Measurements from ENCODE around the gene PPA2.

Gene PPA2

GRCh38 chr4:105509714-105510113 lies 35.9 kb upstream of the PPA2 start:
- Histone ChIP-seq H3K9me3 (ENCODE audit: insufficient read depth, low read length) (no peaks in the 10 kb centered on the region), H3K4me3 (ENCODE audit: low read length) (peak overlapping the region; percentile 15), H3K79me2 (ENCODE audit: low read length) (no peaks in the 10 kb centered on the region), H3K9ac (ENCODE audit: low read length) (peak overlapping the region; percentile 31), H3K4me1 (ENCODE audit: low read length) (peaks cover 23% of the 10 kb centered on the region), H4K20me1 (ENCODE audit: insufficient read depth, low read length) (no peaks in the 10 kb centered on the region), H2AFZ (ENCODE audit: low read depth, low read length) (no peak overlapping the region), H3K27me3 (ENCODE audit: low read depth, low read length) (no peaks in the 10 kb centered on the region), H3K27ac (ENCODE audit: low read length) (peak overlapping the region; percentile 64), H3K36me3 (replicated peaks; ENCODE audit: low read depth, low read length) (no peaks in the 10 kb centered on the region), H3K4me2 (ENCODE audit: low read length) (peak overlapping the region; percentile 69)
- TF ChIP-seq CTCF (IDR thresholded peaks at IDR 0.05; ENCODE audit: low read depth, low read length) (no peak), EZH2phosphoT487 (IDR thresholded peaks at IDR 0.05; ENCODE audit: low read depth) (no peak)

- H4K20me1 ChIP-seq (ENCODE audit: insufficient read depth, low read length): no peaks in the 10 kb centered on the region
- peaks cover 23% of the 10 kb centered on the region for H3K4me1 ChIP-seq (ENCODE audit: low read length)
- no peaks in the 10 kb centered on the region for H3K79me2 ChIP-seq (ENCODE audit: low read length)
- H3K36me3 ChIP-seq (replicated peaks; ENCODE audit: low read depth, low read length): no peaks in the 10 kb centered on the region
- peak overlapping the region; percentile 64 for H3K27ac ChIP-seq (ENCODE audit: low read length)
- TF ChIP-seq EZH2phosphoT487 (IDR thresholded peaks at IDR 0.05; ENCODE audit: low read depth): no peak
- no peak for TF ChIP-seq CTCF (IDR thresholded peaks at IDR 0.05; ENCODE audit: low read depth, low read length)
- H3K9ac ChIP-seq (ENCODE audit: low read length): peak overlapping the region; percentile 44
- peak overlapping the region; percentile 69 for H3K4me2 ChIP-seq (ENCODE audit: low read length)
- H3K4me3 ChIP-seq (ENCODE audit: low read length): peak overlapping the region; percentile 49
- H3K27me3 ChIP-seq (ENCODE audit: low read depth, low read length): no peaks in the 10 kb centered on the region
- no peaks in the 10 kb centered on the region for H3K9me3 ChIP-seq (ENCODE audit: insufficient read depth, low read length)
- H2AFZ ChIP-seq (ENCODE audit: low read depth, low read length): no peak overlapping the region
These were observed 35.4 kb upstream of the PPA2 start for GRCh38 chr4:105509291-105509690.

GRCh38 chr4:105504744-105505143 lies 30.9 kb upstream of the PPA2 start:
- no peak overlapping the region for H3K9ac ChIP-seq (ENCODE audit: low read length)
- peaks cover 11% of the 10 kb centered on the region for H3K4me1 ChIP-seq (ENCODE audit: low read length)
- no peaks in the 10 kb centered on the region for H3K9me3 ChIP-seq (ENCODE audit: insufficient read depth, low read length)
- no peak overlapping the region for H3K27ac ChIP-seq (ENCODE audit: low read length)
- no peaks in the 10 kb centered on the region for H4K20me1 ChIP-seq (ENCODE audit: insufficient read depth, low read length)
- no peak overlapping the region for H2AFZ ChIP-seq (ENCODE audit: low read depth, low read length)
- TF ChIP-seq EZH2phosphoT487 (IDR thresholded peaks at IDR 0.05; ENCODE audit: low read depth): no peak
- no peak for TF ChIP-seq CTCF (IDR thresholded peaks at IDR 0.05; ENCODE audit: low read depth, low read length)
- no peaks in the 10 kb centered on the region for H3K36me3 ChIP-seq (replicated peaks; ENCODE audit: low read depth, low read length)
- no peak overlapping the region for H3K4me2 ChIP-seq (ENCODE audit: low read length)
- H3K79me2 ChIP-seq (ENCODE audit: low read length): no peaks in the 10 kb centered on the region
- H3K4me3 ChIP-seq (ENCODE audit: low read length): no peak overlapping the region
- no peaks in the 10 kb centered on the region for H3K27me3 ChIP-seq (ENCODE audit: low read depth, low read length)

GRCh38 chr4:105503484-105503883 lies 29.6 kb upstream of the PPA2 start:
- no peak overlapping the region for H3K4me3 ChIP-seq (ENCODE audit: low read length)
- H3K4me2 ChIP-seq (ENCODE audit: low read length): no peak overlapping the region
- no peaks in the 10 kb centered on the region for H3K27me3 ChIP-seq (ENCODE audit: low read depth, low read length)
- no peaks in the 10 kb centered on the region for H3K36me3 ChIP-seq (replicated peaks; ENCODE audit: low read depth, low read length)
- no peaks in the 10 kb centered on the region for H3K9me3 ChIP-seq (ENCODE audit: insufficient read depth, low read length)
- no peak overlapping the region for H3K9ac ChIP-seq (ENCODE audit: low read length)
- H2AFZ ChIP-seq (ENCODE audit: low read depth, low read length): no peak overlapping the region
- 0 out of 2 replicates have a peak, but pooled peaks cover under 1% of the 10 kb centered on the region for H3K4me1 ChIP-seq (ENCODE audit: low read length)
- H3K79me2 ChIP-seq (ENCODE audit: low read length): no peaks in the 10 kb centered on the region
- no peak for TF ChIP-seq EZH2phosphoT487 (IDR thresholded peaks at IDR 0.05; ENCODE audit: low read depth)
- no peaks in the 10 kb centered on the region for H4K20me1 ChIP-seq (ENCODE audit: insufficient read depth, low read length)
- H3K27ac ChIP-seq (ENCODE audit: low read length): no peak overlapping the region

All from OCI-LY3 (cell line).